NT2/D1 (cell line): ENCODE data around the gene JOSD1.

ENCODE experiments used
- SUZ12 ChIP-seq: IDR thresholded peaks from 2 replicates; pipeline ENCODE4 v1.6.1; 2011; ENCODE audit not compliant: insufficient read length, insufficient read depth; ENCODE audit errors: extremely low read depth
- YY1 ChIP-seq: IDR thresholded peaks from 2 replicates; pipeline ENCODE4 v1.6.1; 2011; ENCODE audit not compliant: insufficient read length, insufficient read depth
- ZNF274 ChIP-seq: IDR thresholded peaks from 2 replicates; pipeline ENCODE4 v1.6.1; 2011; ENCODE audit warnings: mild to moderate bottlenecking, low read depth, low read length

- no peak for TF ChIP-seq ZNF274
- TF ChIP-seq YY1, result no peak
- TF ChIP-seq SUZ12, result no peak
These were observed 47.9 kb downstream of the JOSD1 start for GRCh38 chr22:38652859-38653258.
